HFFc6 (cell line): ENCODE results near the gene LRG1. TPM values are rescaled to one million over a fixed set of nuclear protein-coding genes. Genes with fewer than 3 reads are reported as not detected.

Experiments
- DNase-seq: peaks from one replicate; pipeline ENCODE4 v3.0.0-alpha.2; 2018
- H3K27ac Mint-ChIP-seq: 2 replicates; pipeline ENCODE4 v1.8.0; 2020; ENCODE audit warnings: mild to moderate bottlenecking, mixed read lengths
- H3K27me3 Mint-ChIP-seq: 2 replicates; pipeline ENCODE4 v1.8.0; 2021; ENCODE audit warnings: mild to moderate bottlenecking, moderate library complexity, mixed read lengths; ENCODE audit not compliant: insufficient read depth
- H3K36me3 Mint-ChIP-seq: 2 replicates; pipeline ENCODE4 v1.8.0; 2021; ENCODE audit warnings: low read depth, mixed read lengths
- H3K4me1 Mint-ChIP-seq: 2 replicates; pipeline ENCODE4 v1.8.0; 2020; ENCODE audit warnings: low read depth, mixed read lengths
- H3K4me3 Mint-ChIP-seq: 2 replicates; pipeline ENCODE4 v1.8.0; 2020; ENCODE audit warnings: mild to moderate bottlenecking, moderate library complexity, mixed read lengths
- H3K9me3 Mint-ChIP-seq: 2 replicates; pipeline ENCODE4 v1.8.0; 2020; ENCODE audit warnings: mild to moderate bottlenecking, mixed read lengths
- total RNA-seq, 6 experiments: library from RNA; stranded (reverse); fragmentation: NEBNext Ultra II Directional; extraction: Animal tissue kit (Norgen Biotek cat#: 25700); gene quantifications; 2 replicates in 1 of 6; 3 replicates in 5 of 6; pipeline ENCODE4 v1.2.3, GENCODE V29; 2021
- TF ChIP-seq, protein P1 (sequence below): fragments of 200-600 bp; sonication (generic); IDR thresholded peaks from 2 replicates; pipeline ENCODE4 v1.5.0; 2021; ENCODE audit warnings: antibody characterized with exemption, mild to moderate bottlenecking

Gene LRG1
- total RNA-seq, 6 experiments from 2014 or later, result not detected

DNA sequence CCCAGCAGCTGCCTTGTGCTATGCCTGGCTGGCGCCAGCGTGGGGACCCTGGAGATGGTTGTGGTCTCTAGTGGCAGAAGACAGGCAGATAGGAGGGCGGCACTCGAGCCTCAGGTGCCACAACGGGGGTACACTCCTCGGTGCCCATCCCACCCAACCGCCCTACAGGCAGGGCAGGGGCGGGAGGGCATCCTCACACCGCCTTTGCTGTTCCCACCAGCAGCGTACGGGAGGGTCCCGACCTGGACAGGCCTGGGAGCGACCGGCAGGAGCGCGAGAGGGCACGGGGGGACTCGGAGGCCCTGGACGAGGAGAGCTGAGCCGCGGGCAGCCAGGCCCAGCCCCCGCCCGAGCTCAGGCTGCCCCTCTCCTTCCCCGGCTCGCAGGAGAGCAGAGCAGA lies 38.1 kb downstream of the LRG1 start:
- H3K27me3 Mint-ChIP-seq, result peaks cover 7% of the 10 kb centered on the region
- H3K9me3 Mint-ChIP-seq, result no peaks in the 10 kb centered on the region
- DNase-seq, result no peak
- peaks cover 11% of the 10 kb centered on the region for H3K36me3 Mint-ChIP-seq
- no peak overlapping the region for H3K27ac Mint-ChIP-seq
- TF ChIP-seq, protein P1, sequence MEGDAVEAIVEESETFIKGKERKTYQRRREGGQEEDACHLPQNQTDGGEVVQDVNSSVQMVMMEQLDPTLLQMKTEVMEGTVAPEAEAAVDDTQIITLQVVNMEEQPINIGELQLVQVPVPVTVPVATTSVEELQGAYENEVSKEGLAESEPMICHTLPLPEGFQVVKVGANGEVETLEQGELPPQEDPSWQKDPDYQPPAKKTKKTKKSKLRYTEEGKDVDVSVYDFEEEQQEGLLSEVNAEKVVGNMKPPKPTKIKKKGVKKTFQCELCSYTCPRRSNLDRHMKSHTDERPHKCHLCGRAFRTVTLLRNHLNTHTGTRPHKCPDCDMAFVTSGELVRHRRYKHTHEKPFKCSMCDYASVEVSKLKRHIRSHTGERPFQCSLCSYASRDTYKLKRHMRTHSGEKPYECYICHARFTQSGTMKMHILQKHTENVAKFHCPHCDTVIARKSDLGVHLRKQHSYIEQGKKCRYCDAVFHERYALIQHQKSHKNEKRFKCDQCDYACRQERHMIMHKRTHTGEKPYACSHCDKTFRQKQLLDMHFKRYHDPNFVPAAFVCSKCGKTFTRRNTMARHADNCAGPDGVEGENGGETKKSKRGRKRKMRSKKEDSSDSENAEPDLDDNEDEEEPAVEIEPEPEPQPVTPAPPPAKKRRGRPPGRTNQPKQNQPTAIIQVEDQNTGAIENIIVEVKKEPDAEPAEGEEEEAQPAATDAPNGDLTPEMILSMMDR, result no peak
- peaks cover 8% of the 10 kb centered on the region for H3K4me1 Mint-ChIP-seq
- H3K4me3 Mint-ChIP-seq, result no peak overlapping the region

DNA sequence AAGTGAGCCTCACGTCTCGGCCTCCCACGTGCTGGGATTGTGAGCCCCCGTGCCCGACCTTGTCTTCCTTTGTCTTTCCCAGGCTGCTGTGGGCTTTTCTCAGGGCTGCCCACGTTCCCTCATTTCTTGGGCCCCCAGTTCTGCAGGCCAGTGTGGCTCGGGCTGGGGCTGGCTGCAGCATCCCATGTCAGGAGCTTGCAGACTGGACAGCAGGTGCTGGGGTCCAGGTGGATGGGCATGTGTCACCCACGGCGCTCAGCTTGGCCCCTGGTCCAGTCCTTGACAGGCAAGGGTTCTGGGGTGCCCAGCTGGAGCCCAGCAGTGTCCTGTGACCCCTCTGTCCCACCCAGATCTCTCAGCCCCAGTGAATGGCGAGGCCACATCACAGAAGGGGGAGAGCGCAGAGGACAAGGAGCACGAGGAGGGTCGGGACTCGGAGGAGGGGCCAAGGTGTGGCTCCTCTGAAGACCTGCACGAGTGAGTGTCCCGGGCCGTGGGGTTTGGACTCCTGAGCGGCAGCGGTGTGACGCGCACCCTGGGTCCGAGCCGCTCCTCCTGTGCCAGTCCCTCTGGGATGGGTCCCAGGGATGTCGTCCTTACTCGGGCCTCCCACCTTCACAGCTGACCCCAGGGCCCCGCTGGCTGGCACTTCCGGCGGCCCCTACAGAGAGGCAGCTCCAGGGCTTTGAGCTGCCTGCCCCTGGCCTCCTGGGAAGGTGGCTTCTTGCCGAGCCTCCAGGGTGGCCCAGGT lies 38.8 kb downstream of the LRG1 start:
- Mint-ChIP-seq H3K4me1 (peaks cover 1% of the 10 kb centered on the region), H3K4me3 (no peak overlapping the region), H3K9me3 (no peaks in the 10 kb centered on the region), H3K27ac (no peak overlapping the region), H3K27me3 (peaks cover 3% of the 10 kb centered on the region), H3K36me3 (peaks cover 5% of the 10 kb centered on the region)
- TF ChIP-seq, protein P1, result no peak
- no peak for DNase-seq

GRCh38 chr19:4499855-4500254 lies 40.0 kb downstream of the LRG1 start:
- Mint-ChIP-seq H3K27ac (no peak overlapping the region), H3K27me3 (peaks cover 3% of the 10 kb centered on the region), H3K9me3 (no peaks in the 10 kb centered on the region), H3K36me3 (no peaks in the 10 kb centered on the region), H3K4me3 (no peak overlapping the region), H3K4me1 (no peaks in the 10 kb centered on the region)
- no peak for DNase-seq
- TF ChIP-seq, protein P1, result no peak

GRCh38 chr19:4499318-4499717 lies 40.5 kb downstream of the LRG1 start:
- H3K9me3 Mint-ChIP-seq, result no peaks in the 10 kb centered on the region
- peaks cover 3% of the 10 kb centered on the region for H3K27me3 Mint-ChIP-seq
- H3K4me1 Mint-ChIP-seq, result no peaks in the 10 kb centered on the region
- TF ChIP-seq, protein P1, result no peak
- H3K36me3 Mint-ChIP-seq, result no peaks in the 10 kb centered on the region
- DNase-seq, result no peak
- no peak overlapping the region for H3K27ac Mint-ChIP-seq
- no peak overlapping the region for H3K4me3 Mint-ChIP-seq

DNA sequence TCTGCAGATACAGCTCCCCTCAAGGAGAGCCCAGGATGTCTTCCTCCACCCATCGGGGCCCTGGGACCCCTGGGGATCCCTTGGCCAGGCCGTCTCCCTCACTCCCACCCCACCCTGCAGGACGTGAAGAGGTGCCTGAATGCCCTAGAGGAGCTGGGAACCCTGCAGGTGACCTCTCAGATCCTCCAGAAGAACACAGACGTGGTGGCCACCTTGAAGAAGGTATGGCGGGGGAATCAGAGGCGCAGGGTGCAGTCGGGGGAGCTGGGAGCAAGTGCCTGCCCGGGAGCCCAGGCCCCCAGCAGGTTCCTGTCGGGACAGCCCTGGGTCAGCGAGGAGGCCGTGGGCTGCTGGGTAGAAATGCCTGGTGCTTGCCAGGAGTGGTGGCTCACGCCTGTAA lies 41.1 kb downstream of the LRG1 start:
- no peak overlapping the region for H3K27ac Mint-ChIP-seq
- H3K27me3 Mint-ChIP-seq, result peaks cover 3% of the 10 kb centered on the region
- H3K4me1 Mint-ChIP-seq, result no peaks in the 10 kb centered on the region
- TF ChIP-seq, protein P1, result no peak
- no peak for DNase-seq
- no peaks in the 10 kb centered on the region for H3K9me3 Mint-ChIP-seq
- H3K36me3 Mint-ChIP-seq, result no peaks in the 10 kb centered on the region
- no peak overlapping the region for H3K4me3 Mint-ChIP-seq
